Small intestine (tissue), 7 donors: ENCODE data around the gene PRIMA1. TPM values are rescaled to one million over a fixed set of nuclear protein-coding genes. Genes with fewer than 3 reads are reported as not detected.

ENCODE experiments used
- DNase-seq, 2 donors: peaks; one replicate each; pipeline versions ENCODE4 v3.0.0 to v3.0.0-alpha.2; 2013
- FAIRE-seq: peaks from 2 replicates; lab custom pipeline; 2012; peaks lifted over from hg19 to GRCh38; lab: Jason Lieb, UNC
- H3K27ac ChIP-seq, 3 donors: one replicate each; pipeline ENCODE4 v1.5.1; 2013; ENCODE audit warnings: low read length in 2 of 3, mild to moderate bottlenecking in 2 of 3, control low read depth in 1 of 3, inconsistent platforms in 1 of 3, low read depth in 1 of 3, moderate library complexity in 1 of 3
- H3K27me3 ChIP-seq, 3 donors: one replicate each; pipeline ENCODE4 v1.6.1; 2013; ENCODE audit warnings: low read length in 3 of 3, inconsistent platforms in 1 of 3; ENCODE audit not compliant: control insufficient read depth in 3 of 3, insufficient read depth in 3 of 3
- H3K36me3 ChIP-seq, 3 donors: one replicate each; pipeline ENCODE4 v1.6.1; 2013; ENCODE audit warnings: low read length in 3 of 3, inconsistent platforms in 1 of 3, low read depth in 1 of 3, mild to moderate bottlenecking in 1 of 3, moderate library complexity in 1 of 3; ENCODE audit not compliant: control insufficient read depth in 3 of 3, insufficient read depth in 2 of 3
- H3K4me1 ChIP-seq, 3 donors: one replicate each; pipeline ENCODE4 v1.6.1; 2013; ENCODE audit warnings: low read length in 2 of 3, inconsistent platforms in 1 of 3, low read depth in 1 of 3, mild to moderate bottlenecking in 1 of 3, moderate library complexity in 1 of 3; ENCODE audit not compliant: control insufficient read depth in 3 of 3, insufficient read depth in 2 of 3
- H3K4me3 ChIP-seq, 3 donors: one replicate each; pipeline ENCODE4 v1.5.1; 2013; ENCODE audit warnings: low read length in 3 of 3, control low read depth in 1 of 3, inconsistent platforms in 1 of 3, low read depth in 1 of 3, mild to moderate bottlenecking in 1 of 3, moderate library complexity in 1 of 3
- H3K9me3 ChIP-seq, 2 donors: one replicate each; pipeline ENCODE4 v1.6.1; 2013; ENCODE audit warnings: low read depth in 1 of 2, low read length in 1 of 2; ENCODE audit not compliant: control insufficient read depth in 2 of 2, insufficient read depth in 1 of 2
- WGBS, 3 donors: extraction: QIAGEN DNeasy Blood & Tissue Kit; methylation state at CpG; one replicate each; pipeline ENCODE4 v1.1.7; 2013; 5-methylcytosine and 5-hydroxymethylcytosine counted together
- polyA plus RNA-seq, 4 donors: library from polyadenylated mRNA; stranded (reverse) in 3 of 4; unstranded in 1 of 4; fragments of 200-250 nt in 3 of 4; fragments of 120-200 nt in 1 of 4; gene quantifications; one replicate each; pipeline versions ENCODE4 v1.2.1 to v1.2.3, GENCODE V29; 2013
- donor health status: healthy with polysubstance abuse.
- donor health status: control.
- donor health status: control.
- donor health status: Bipolar disorder and iron deficiency.
- donor health status: healthy.

PRIMA1 gene
- polyA plus RNA-seq, 4 donors = 0.22 to 10.4 (median 1.5) TPM

DNA sequence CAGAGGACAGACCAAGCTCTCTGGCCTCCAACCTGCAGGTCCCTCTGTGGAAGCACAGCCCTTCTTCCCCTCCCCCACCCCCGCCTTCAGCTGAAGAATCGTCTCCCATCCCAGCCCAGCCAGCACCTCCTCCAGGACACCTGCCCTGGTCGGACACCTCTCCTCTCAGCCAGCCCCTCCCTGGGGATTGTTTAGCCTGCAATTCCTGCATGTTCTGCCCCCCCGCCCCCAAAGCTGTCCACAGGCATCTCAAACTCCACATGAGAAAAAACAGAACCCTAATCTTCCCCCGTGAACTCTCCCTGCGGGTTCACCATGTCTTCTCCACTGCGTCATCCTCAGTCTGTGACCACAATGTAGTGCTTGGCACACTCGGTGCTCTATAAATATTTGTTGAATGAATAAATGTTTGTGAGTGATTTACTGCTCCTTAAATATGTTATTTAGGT lies 24.1 kb downstream of the PRIMA1 start:
- Histone ChIP-seq H3K27me3 (no peaks in the 10 kb centered on the region), H3K4me3 (no peak overlapping the region), H3K27ac (peak overlapping the region in 1 of 3 donors; percentile 5), H3K36me3 (no peaks in the 10 kb centered on the region), H3K4me1 (no peaks in the 10 kb centered on the region), H3K9me3 (no peaks in the 10 kb centered on the region)
- FAIRE-seq (no peak), DNase-seq (peak; percentile 2 to 26)
- WGBS, 3 donors = 34 to 44% (median 43%) methylated on average over 8 of the region's 8 CpGs

DNA sequence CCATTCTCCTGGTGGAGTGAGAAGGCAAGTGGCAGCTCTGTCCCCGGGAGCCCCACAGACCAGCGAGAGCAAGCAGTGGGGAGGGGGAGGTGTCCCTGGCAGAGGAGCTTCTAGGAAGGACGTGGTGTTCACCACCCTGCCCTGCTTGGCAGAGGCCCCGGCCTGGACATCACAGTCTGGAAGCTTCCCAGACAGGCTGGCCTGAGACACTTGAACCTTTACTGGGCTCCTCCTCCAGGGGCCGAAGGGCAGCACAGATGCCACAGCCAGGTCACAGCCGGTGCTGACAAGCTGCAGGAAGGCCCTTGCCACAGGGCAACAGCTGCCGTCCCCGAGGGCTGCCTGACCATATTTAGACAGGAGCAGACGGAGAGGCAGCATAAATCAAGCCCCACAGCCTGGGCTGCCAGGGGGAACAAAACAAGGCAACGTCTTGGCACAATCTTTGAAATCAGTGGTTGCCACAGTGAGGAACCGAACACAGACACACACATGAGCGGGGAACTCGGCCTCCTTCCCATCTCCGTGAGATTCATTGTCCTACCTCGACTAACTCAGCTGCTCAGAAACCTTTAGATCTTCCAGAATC lies 28.5 kb downstream of the PRIMA1 start:
- FAIRE-seq = no peak
- H3K4me3 ChIP-seq = no peak overlapping the region
- no peaks in the 10 kb centered on the region for H3K9me3 ChIP-seq
- no peaks in the 10 kb centered on the region for H3K4me1 ChIP-seq
- H3K36me3 ChIP-seq = no peaks in the 10 kb centered on the region
- no peak for DNase-seq
- peak overlapping the region in 2 of 3 donors; percentile 58 to 64 for H3K27ac ChIP-seq
- WGBS, 3 donors = 25 to 42% (median 37%) methylated on average over 15 of the region's 15 CpGs
- no peaks in the 10 kb centered on the region for H3K27me3 ChIP-seq

DNA sequence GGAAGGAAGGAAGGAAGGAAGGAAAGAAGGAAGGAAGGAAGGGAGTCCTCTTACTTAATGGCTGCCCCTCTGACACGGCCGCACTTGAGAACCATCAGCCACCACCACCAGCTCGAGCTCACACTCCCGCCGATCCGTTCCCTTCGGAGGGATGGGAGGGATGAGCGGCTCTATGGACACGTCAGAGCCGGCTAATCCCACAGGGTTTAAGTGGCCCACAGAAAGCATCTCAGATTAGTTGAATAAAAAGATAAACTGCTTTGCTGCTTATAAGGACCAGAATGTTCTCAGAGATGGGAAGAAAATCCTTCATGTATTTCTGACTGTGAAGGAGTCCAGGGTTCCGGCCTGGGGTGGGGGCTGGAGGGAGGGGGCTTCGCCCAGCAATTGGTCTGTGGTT lies 31.1 kb downstream of the PRIMA1 start:
- Histone ChIP-seq H3K9me3 (no peaks in the 10 kb centered on the region), H3K27ac (peak overlapping the region in 1 of 3 donors; percentile 38), H3K4me1 (peaks cover 0 to 10% (median 0%) of the 10 kb centered on the region in 3 donors), H3K27me3 (no peaks in the 10 kb centered on the region), H3K4me3 (no peak overlapping the region), H3K36me3 (no peaks in the 10 kb centered on the region)
- WGBS, 3 donors = 80 to 85% (median 82%) methylated on average over 12 of the region's 12 CpGs
- FAIRE-seq (no peak), DNase-seq (no peak)

- H3K36me3 ChIP-seq = no peaks in the 10 kb centered on the region
- H3K27me3 ChIP-seq = no peaks in the 10 kb centered on the region
- no peak overlapping the region for H3K4me3 ChIP-seq
- FAIRE-seq (no peak), DNase-seq (no peak)
- WGBS, 3 donors = 88 to 89% (median 88%) methylated on average over 8 of the region's 8 CpGs
- H3K27ac ChIP-seq = no peak overlapping the region
- H3K9me3 ChIP-seq = no peaks in the 10 kb centered on the region
- peaks cover 0 to 11% (median 0%) of the 10 kb centered on the region in 3 donors for H3K4me1 ChIP-seq
These were observed 34.6 kb downstream of the PRIMA1 start for GRCh38 chr14:93753647-93754046.

DNA sequence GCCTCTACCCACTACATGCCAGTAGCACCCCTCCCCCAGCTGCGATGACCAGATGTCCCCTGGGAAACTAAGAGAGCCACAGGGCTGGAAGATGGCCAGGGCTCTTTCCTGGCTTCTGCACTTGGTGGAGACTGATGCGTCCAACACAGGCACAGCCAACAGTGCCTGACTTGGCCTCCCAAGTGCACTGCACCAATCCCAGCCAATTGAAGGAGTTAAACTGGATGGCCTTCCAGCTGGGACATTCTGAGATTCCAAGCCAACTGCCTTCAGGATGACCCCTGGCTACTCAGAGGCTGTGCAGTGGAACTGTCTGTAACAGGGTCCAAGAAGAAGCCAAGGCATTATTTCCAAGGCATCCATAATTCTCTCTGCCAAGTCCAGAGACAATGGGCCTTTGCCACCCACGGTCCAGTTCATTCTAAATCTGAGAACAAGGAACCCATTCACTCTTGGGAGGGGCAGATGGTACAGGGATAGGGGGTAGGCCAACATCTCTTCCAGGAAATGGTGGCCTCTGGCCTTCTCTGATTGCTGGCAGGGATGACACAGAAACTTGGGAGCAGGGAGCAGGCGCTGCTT lies 35.2 kb downstream of the PRIMA1 start:
- Histone ChIP-seq H3K27me3 (no peaks in the 10 kb centered on the region), H3K4me3 (no peak overlapping the region), H3K4me1 (peaks cover 0 to 11% (median 0%) of the 10 kb centered on the region in 3 donors), H3K36me3 (no peaks in the 10 kb centered on the region), H3K27ac (no peak overlapping the region), H3K9me3 (no peaks in the 10 kb centered on the region)
- FAIRE-seq = no peak
- WGBS, 3 donors = 63 to 67% (median 65%) methylated on average over 4 of the region's 4 CpGs
- DNase-seq = no peak

- DNase-seq = peak in 1 of 2 donors; percentile 37
- H3K27me3 ChIP-seq = no peaks in the 10 kb centered on the region
- H3K9me3 ChIP-seq = no peaks in the 10 kb centered on the region
- H3K4me3 ChIP-seq = no peak overlapping the region
- H3K27ac ChIP-seq = no peak overlapping the region
- 35 to 56% (median 44%) methylated on average over 19 of the region's 19 CpGs for WGBS, 3 donors
- FAIRE-seq = no peak
- peaks cover 0 to 11% (median 0%) of the 10 kb centered on the region in 3 donors for H3K4me1 ChIP-seq
- H3K36me3 ChIP-seq = no peaks in the 10 kb centered on the region
These were observed 36.2 kb downstream of the PRIMA1 start for GRCh38 chr14:93751946-93752655.

DNA sequence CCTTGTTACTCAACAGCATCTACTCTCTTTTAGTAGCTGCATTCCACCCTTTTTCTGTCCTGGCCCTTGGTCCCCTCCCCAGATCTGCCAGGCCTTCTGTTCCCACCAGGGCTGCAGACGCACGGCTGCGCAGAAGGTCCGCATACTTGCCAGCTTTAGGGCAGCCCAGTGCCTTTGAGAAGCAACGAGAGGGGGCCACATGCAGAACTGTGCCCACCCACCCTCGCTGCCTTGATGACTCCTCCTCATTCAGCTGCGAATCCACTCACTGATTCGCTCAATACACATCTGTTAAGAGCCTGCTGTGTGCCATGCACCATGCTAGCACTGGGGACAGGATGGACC lies 39.2 kb downstream of the PRIMA1 start:
- no peak for FAIRE-seq
- H3K36me3 ChIP-seq = no peaks in the 10 kb centered on the region
- peaks cover 0 to 11% (median 0%) of the 10 kb centered on the region in 3 donors for H3K4me1 ChIP-seq
- no peaks in the 10 kb centered on the region for H3K27me3 ChIP-seq
- H3K9me3 ChIP-seq = no peaks in the 10 kb centered on the region
- H3K27ac ChIP-seq = no peak overlapping the region
- 86 to 92% (median 88%) methylated on average over 8 of the region's 8 CpGs for WGBS, 3 donors
- no peak for DNase-seq
- no peak overlapping the region for H3K4me3 ChIP-seq

GRCh38 chr14:93748208-93749075 lies 39.8 kb downstream of the PRIMA1 start:
- Histone ChIP-seq H3K4me1 (peaks cover 0 to 11% (median 0%) of the 10 kb centered on the region in 3 donors), H3K27me3 (no peaks in the 10 kb centered on the region), H3K9me3 (no peaks in the 10 kb centered on the region), H3K4me3 (no peak overlapping the region), H3K27ac (no peak overlapping the region), H3K36me3 (no peaks in the 10 kb centered on the region)
- DNase-seq (no peak), FAIRE-seq (no peak)
- WGBS, 3 donors = 54 to 69% (median 57%) methylated on average over 20 to 25 of the region's 25 CpGs
